Measurements from ENCODE around the gene AFF1. TPM values are rescaled to one million over a fixed set of nuclear protein-coding genes. Genes with fewer than 3 reads are reported as not detected.
A peak's percentile ranks its signal among the peaks of the same experiment; 100 is the strongest.

Gene AFF1
- total RNA-seq, 1 experiment from 2014 or later, result 61.9 TPM

DNA sequence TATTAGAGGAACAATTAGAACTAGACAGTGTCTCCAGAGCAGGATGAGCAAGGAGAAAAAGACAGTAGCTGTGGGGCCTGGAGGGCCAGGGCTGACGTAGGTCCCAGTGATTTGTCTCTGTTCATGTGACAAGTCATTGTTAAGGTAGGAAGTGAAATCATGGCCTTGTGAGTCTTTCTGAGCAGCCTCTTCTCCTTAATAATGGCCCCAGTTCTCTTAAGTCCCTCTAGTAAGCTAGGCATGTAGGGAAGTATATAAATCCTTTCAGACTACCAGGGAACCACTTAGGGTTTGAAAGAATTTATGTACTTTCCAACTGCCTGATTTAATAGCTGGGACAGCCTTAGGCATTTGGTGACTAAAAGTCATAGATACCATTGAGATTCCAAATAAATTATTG is 152.6 kb downstream of the AFF1 start:
- Mint-ChIP-seq H3K36me3 (ENCODE audit: insufficient read depth, unreplicated experiment) (peaks cover 64% of the 10 kb centered on the region), H3K9me3 (ENCODE audit: unreplicated experiment) (no peaks in the 10 kb centered on the region), H3K4me3 (ENCODE audit: unreplicated experiment) (no peak overlapping the region), H3K27me3 (ENCODE audit: insufficient read depth, unreplicated experiment) (no peaks in the 10 kb centered on the region), H3K27ac (ENCODE audit: low read depth, unreplicated experiment) (no peak overlapping the region), H3K4me1 (ENCODE audit: insufficient read depth, unreplicated experiment) (peaks cover 17% of the 10 kb centered on the region)
- ChIA-PET POLR2A (interaction anchor here (0.7 to 0.8 kb wide), 2 partner anchors 15 to 162 kb away, joined by 3 to 4 read pairs; no protein-coding TSS in a partner anchor), CTCF (no interaction called here)
- intact Hi-C loops (cut with micrococcal nuclease), result no loop called here
- TF ChIP-seq CTCF (IDR thresholded peaks at IDR 0.05; ENCODE audit: unreplicated experiment), result no peak
- BruUV-seq (replicated peaks), result no TSS peak
- no peak for DNase-seq (ENCODE audit: unreplicated experiment)

DNA sequence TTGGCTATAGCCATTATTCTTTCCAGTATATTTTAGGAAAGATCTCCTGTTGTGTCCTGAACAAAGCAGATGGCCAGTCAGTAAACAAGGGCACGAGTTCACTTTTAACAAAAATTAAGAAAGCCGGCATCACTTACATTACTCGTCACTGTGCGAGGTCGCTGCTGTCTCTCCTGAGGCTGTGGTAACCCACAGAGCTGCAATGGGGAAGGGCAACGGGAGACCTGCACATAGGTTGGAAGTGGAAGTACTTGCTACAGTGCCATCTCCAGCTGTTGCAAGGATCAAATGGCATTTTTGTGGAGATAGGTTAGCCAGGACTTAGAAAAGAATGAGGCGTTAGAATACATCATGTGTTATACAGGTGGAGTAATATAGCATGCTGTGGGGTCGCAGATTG is 153.4 kb downstream of the AFF1 start:
- BruUV-seq (replicated peaks), result no TSS peak
- POLR2A ChIA-PET, result interaction anchor here (0.7 kb wide), 1 partner anchor 163 kb away, joined by 3 read pairs; no protein-coding TSS in a partner anchor
- intact Hi-C loops (cut with micrococcal nuclease), result no loop called here
- peaks cover 71% of the 10 kb centered on the region for H3K36me3 Mint-ChIP-seq (ENCODE audit: insufficient read depth, unreplicated experiment)
- TF ChIP-seq CTCF (IDR thresholded peaks at IDR 0.05; ENCODE audit: unreplicated experiment), result no peak
- peak overlapping the region; percentile 73 for H3K27ac Mint-ChIP-seq (ENCODE audit: low read depth, unreplicated experiment)
- CTCF ChIA-PET, result no interaction called here
- H3K9me3 Mint-ChIP-seq (ENCODE audit: unreplicated experiment), result no peaks in the 10 kb centered on the region
- H3K27me3 Mint-ChIP-seq (ENCODE audit: insufficient read depth, unreplicated experiment), result no peaks in the 10 kb centered on the region
- DNase-seq (ENCODE audit: unreplicated experiment), result no peak
- peaks cover 25% of the 10 kb centered on the region for H3K4me1 Mint-ChIP-seq (ENCODE audit: insufficient read depth, unreplicated experiment)
- no peak overlapping the region for H3K4me3 Mint-ChIP-seq (ENCODE audit: unreplicated experiment)

- Mint-ChIP-seq H3K9me3 (ENCODE audit: unreplicated experiment) (no peaks in the 10 kb centered on the region), H3K36me3 (ENCODE audit: insufficient read depth, unreplicated experiment) (peaks cover 75% of the 10 kb centered on the region), H3K4me3 (ENCODE audit: unreplicated experiment) (no peak overlapping the region), H3K27me3 (ENCODE audit: insufficient read depth, unreplicated experiment) (no peaks in the 10 kb centered on the region), H3K27ac (ENCODE audit: low read depth, unreplicated experiment) (no peak overlapping the region), H3K4me1 (ENCODE audit: insufficient read depth, unreplicated experiment) (peaks cover 36% of the 10 kb centered on the region)
- no peak for DNase-seq (ENCODE audit: unreplicated experiment)
- intact Hi-C loops (cut with micrococcal nuclease), result no loop called here
- no TSS peak for BruUV-seq (replicated peaks)
- no peak for TF ChIP-seq CTCF (IDR thresholded peaks at IDR 0.05; ENCODE audit: unreplicated experiment)
- CTCF ChIA-PET, result interaction anchor here (0.6 to 6.0 kb wide), 3 partner anchors 10 to 167 kb away, joined by 3 to 53 read pairs (median 3); no protein-coding TSS in a partner anchor
- POLR2A ChIA-PET, result interaction anchor here (0.6 to 1.4 kb wide), 3 partner anchors 31 to 155 kb away, joined by 3 to 6 read pairs (median 3); partner anchors contain the start of gene AFF1
Observed at GRCh38 chr4:87089368-87089767, 154.6 kb downstream of the AFF1 start.

DNA sequence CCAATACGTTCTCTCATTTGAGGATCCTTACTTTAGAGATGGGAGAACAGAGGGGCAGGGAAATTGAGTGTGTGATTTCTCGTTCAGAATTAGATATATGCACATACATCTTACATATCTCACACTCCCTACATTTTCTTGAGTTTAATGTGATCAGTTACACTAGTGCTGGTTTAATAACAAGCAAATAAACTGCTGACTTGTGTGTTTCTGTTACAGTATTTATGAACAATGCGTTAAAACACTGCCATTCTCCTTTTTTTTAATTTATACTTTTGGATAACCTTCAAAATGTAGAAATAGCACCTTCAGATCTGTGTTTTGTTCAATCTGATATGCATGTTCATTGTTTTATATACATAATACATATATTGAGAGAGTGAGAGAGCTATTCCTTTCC is 155.5 kb downstream of the AFF1 start:
- intact Hi-C loops (cut with micrococcal nuclease), result no loop called here
- no peak for TF ChIP-seq CTCF (IDR thresholded peaks at IDR 0.05; ENCODE audit: unreplicated experiment)
- ChIA-PET CTCF (interaction anchor here (0.7 to 6.0 kb wide), 3 partner anchors 11 to 168 kb away, joined by 3 to 53 read pairs (median 3); no protein-coding TSS in a partner anchor), POLR2A (interaction anchor here (0.8 to 1.7 kb wide), 6 partner anchors 10 to 169 kb away, joined by 3 to 8 read pairs (median 4); partner anchors contain the start of gene AFF1)
- H3K27ac Mint-ChIP-seq (ENCODE audit: low read depth, unreplicated experiment), result no peak overlapping the region
- H3K4me3 Mint-ChIP-seq (ENCODE audit: unreplicated experiment), result no peak overlapping the region
- DNase-seq (ENCODE audit: unreplicated experiment), result no peak
- no peaks in the 10 kb centered on the region for H3K9me3 Mint-ChIP-seq (ENCODE audit: unreplicated experiment)
- H3K36me3 Mint-ChIP-seq (ENCODE audit: insufficient read depth, unreplicated experiment), result peaks cover 66% of the 10 kb centered on the region
- no TSS peak for BruUV-seq (replicated peaks)
- H3K27me3 Mint-ChIP-seq (ENCODE audit: insufficient read depth, unreplicated experiment), result no peaks in the 10 kb centered on the region
- H3K4me1 Mint-ChIP-seq (ENCODE audit: insufficient read depth, unreplicated experiment), result peaks cover 36% of the 10 kb centered on the region

All from MCF 10A (cell line).